ENCODE data around the gene TBX4. TPM values are rescaled to one million over a fixed set of nuclear protein-coding genes. Genes with fewer than 3 reads are reported as not detected.

Gene TBX4
- total and polyA plus RNA-seq, 2 of the 13 experiments (the other 11 are each of a cell fraction or from before 2014, with no cell fraction given) = 0.11 to 1.1 TPM

DNA sequence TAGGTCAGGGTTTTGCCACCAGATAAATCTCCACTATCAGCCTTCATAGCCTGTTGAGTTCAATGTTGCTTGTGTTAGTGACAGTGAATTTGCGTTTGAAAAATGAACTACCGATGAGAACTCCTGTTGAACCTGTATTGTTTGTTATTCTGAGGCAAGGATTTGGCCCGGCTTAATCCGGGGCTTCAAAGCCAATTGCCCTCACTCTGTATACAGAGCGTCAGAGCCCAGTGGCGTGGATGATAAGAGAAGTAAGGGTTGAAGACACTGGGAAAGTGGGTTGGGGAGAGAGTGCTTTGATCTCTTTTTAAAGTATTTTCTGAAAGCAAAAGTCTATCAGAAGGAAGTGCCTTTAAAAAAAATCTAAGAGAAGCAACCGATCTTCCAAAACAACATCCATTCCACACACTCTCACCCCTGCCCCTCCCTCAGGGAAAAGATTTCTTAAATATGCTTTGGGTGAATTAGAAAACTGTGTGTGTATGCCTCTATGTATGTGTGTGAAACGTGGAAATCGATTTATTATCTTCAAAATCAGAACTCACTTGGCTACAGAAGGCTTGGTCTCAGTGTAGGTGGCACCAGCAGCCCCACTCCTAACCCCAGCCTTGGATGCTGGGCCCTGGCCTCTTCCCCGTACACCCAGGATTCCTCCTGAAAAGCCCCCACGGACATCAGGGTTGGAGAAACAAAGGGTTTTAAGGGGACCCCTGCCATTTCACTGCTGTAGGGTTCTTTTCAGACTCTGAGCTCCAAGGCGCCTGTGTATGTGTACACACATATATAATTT is 8.8 kb downstream of the TBX4 start (continued):
- TF ChIP-seq FOXO4 (CRISPR knock-in tag; conservative IDR thresholded peaks at IDR 0.05) = 0 out of 2 replicates have a peak, but pooled peaks have one; percentile 37
- no peak for TF ChIP-seq ELF4 (CRISPR knock-in tag; IDR thresholded peaks at IDR 0.05; ENCODE audit: borderline replicate concordance)
- TF ChIP-seq SPEN (CRISPR knock-in tag; IDR thresholded peaks at IDR 0.05; ENCODE audit: low read depth) = no peak
- TF ChIP-seq ZNF224 (CRISPR knock-in tag; IDR thresholded peaks at IDR 0.05) = no peak
- peak; percentile 70; the same call in 1 of the 2 replicates for TF ChIP-seq NKX3-1 (CRISPR knock-in tag; IDR thresholded peaks at IDR 0.05)
- no peak for TF ChIP-seq HIC2 (CRISPR knock-in tag; IDR thresholded peaks at IDR 0.05; ENCODE audit: low read depth)
- no peak for TF ChIP-seq RFX3 (CRISPR knock-in tag; IDR thresholded peaks at IDR 0.05)
- TF ChIP-seq SOX6 (IDR thresholded peaks at IDR 0.05) = no peak
- TF ChIP-seq SOX6 (CRISPR knock-in tag; IDR thresholded peaks at IDR 0.05) = peak; percentile 81
- TF ChIP-seq THAP11 (CRISPR knock-in tag; IDR thresholded peaks at IDR 0.05) = 0 out of 2 replicates have a peak, but pooled peaks have one; percentile 21
- TF ChIP-seq NCOA2 (CRISPR knock-in tag; IDR thresholded peaks at IDR 0.05) = peak; percentile 93
- no peak for TF ChIP-seq CCAR2 (optimal IDR thresholded peaks at IDR 0.05; ENCODE audit: low read depth, low read length)
- no peak; the same call in 1 of the 2 replicates for TF ChIP-seq POGZ (CRISPR knock-in tag; IDR thresholded peaks at IDR 0.05)
- 0 out of 2 replicates have a peak, but pooled peaks have one; percentile 21 for TF ChIP-seq CREB3 (CRISPR knock-in tag; IDR thresholded peaks at IDR 0.05)
- peak; percentile 75; the same call in 1 of the 2 replicates for TF ChIP-seq HOXD1 (CRISPR knock-in tag; IDR thresholded peaks at IDR 0.05)
- peak; percentile 59; the same call in 1 of the 2 replicates for TF ChIP-seq ZNF747 (CRISPR knock-in tag; IDR thresholded peaks at IDR 0.05; ENCODE audit: borderline replicate concordance)
- TF ChIP-seq IRF9 (CRISPR knock-in tag; IDR thresholded peaks at IDR 0.05; ENCODE audit: borderline replicate concordance) = no peak
- no peak for TF ChIP-seq TBX3 (IDR thresholded peaks at IDR 0.05; ENCODE audit: borderline replicate concordance)
- TF ChIP-seq KDM5A (IDR thresholded peaks at IDR 0.05; ENCODE audit: borderline replicate concordance, low read length) = no peak
- peak; percentile 72; the same call in 1 of the 2 replicates for TF ChIP-seq MEIS2 (CRISPR knock-in tag; IDR thresholded peaks at IDR 0.05)
- TF ChIP-seq ZNF562 (CRISPR knock-in tag; IDR thresholded peaks at IDR 0.05; ENCODE audit: borderline replicate concordance) = no peak

Measured in HepG2 (cell line).